Femur (tissue), 1 donor: ENCODE results near the gene PRKRA.
A peak's percentile ranks its signal among the peaks of the same experiment; 100 is the strongest.
"Not testable (repeated sequence)": the region's sequence is repeated elsewhere in the genome, so short reads cannot be mapped to it uniquely, and the experiment has no call there.

Source experiments
- DNase-seq: peaks from one replicate; pipeline ENCODE4 v3.0.0-alpha.2; 2017

The PRKRA gene

DNA sequence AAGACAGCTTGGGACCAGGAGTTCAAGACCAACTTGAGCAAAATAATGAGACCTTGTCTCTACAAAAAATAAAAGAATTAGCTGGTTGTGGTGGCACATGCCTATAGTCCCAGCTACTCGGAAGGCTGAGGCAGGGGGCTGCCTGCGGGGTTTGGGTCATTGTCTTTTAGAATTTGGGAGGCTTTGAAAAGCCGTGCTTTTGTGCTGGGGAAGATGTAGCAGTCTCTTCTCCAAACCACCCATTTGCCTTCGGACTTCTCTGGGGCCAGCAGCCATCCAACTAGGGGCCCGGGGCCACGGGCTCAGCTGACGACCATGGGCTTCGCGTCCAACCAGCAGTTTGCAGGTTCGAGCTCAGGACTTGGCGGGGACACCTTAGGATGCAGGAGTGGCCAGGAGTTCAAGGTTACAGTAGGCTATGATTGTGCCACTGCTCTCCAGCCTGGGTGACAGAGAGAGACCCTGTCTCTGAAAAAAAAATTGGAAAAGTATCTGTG is 6.5 kb upstream of the PRKRA start:
- no peak for DNase-seq

DNA sequence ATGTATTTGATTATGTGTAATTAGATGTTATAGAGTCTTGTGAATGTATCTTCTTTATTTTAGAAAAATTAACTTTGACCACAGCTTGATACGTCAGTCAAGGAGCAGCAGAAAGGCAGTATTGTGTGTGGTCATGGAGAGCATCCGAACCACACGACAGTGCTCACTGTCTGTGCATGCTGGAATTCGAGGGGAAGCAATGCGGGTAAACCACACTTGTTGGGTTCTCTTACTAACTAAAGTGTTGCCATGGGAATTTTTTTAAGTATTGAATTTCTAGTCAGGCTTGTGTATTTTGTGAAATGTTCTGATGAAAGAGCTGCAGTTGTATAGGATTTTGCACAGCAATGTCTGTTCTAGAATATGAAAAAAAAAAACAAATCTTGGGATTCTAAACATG is 5.0 kb upstream of the PRKRA start:
- DNase-seq: peak; percentile 36

- DNase-seq: no peak
These were observed 1.9 kb upstream of the PRKRA start for GRCh38 chr2:178452870-178453269.

DNA sequence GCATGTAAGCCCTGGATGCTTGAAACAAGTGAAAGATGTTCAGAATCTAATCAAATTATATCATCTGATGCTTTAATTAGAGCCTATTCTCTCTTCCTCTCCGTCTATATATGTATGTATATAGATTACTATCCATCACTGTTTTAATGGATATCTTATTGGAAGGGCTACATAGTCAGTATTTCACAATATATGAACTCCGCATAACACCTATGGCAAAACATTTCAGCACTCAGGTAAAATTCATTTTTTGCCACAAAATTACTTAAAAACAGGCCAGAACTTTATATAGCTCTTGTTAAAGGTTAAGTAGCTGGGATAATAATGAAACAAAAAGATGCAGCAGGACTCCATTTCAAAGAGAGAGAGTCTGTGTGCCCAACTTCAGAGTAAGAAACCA is 1.4 kb upstream of the PRKRA start:
- DNase-seq: no peak

GRCh38 chr2:178450524-178450773 is 526 bp downstream of the PRKRA start:
- no peak for DNase-seq

DNA sequence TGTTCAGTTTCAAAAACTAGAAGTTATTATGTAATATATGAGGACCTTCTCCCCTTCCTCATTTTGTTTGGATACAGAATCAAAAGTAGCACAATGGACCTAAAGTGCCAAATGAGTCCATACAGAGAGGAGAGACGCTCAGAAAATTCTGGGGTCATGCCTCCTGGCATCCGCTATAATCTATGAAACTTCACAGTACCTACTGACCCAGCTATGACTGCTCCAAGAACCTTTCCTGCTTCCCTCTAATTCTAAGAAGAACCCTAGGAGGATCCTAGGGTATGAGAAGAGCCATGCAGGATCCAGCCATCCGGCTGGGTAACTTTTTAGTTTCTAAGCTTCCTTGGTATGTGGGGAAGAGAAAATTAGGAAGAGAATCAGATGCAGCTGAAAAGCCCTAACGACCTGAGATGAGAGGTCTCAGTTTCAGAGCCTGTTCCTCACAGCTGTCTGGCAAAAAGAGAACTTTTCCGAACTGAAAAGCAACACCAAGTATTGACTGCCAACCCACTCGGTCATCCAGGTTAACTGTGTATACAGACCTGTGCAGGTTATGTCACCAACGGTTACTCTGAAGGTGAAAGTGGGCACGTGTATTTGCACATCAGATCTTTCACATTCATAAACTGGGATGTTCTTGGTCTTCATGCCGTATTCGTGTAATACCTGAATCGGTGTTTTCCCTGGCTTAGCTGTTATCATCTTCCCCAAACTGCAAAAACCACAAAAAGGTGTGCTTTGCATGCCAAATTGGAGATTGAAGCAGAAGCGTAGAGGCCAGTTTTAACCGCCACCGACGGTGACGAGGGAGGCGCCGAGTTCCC is 1.1 kb downstream of the PRKRA start:
- peak; percentile 34 for DNase-seq

- DNase-seq: no peak
These were observed 1.9 kb downstream of the PRKRA start for GRCh38 chr2:178448968-178449661.

- no peak for DNase-seq
These were observed 9.5 kb downstream of the PRKRA start for GRCh38 chr2:178441426-178441825.

GRCh38 chr2:178436662-178437061 is 14.3 kb downstream of the PRKRA start:
- DNase-seq: no peak

- no peak for DNase-seq
These were observed 21.6 kb downstream of the PRKRA start for GRCh38 chr2:178429336-178429735.

- DNase-seq: no peak
These were observed 22.6 kb downstream of the PRKRA start for GRCh38 chr2:178428396-178428806.

DNA sequence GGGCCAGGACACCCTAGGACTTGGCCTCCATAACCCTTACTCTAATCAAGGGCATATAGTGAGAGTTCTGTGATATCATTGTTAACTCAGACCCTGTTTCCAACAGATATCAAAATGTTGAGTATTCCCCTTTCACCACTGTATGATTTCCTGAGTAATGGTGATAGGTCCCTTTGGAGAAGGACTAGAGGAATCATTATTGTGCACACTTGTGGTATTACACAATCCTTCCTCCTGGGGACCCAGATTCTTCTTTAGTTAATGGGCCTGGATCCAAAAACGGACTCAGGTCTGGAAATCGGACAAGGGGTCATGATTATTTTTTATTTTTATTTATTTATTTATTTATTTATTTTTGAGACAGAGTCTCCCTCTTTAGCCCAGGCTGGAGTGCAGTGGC is 23.5 kb downstream of the PRKRA start:
- DNase-seq: no peak

- DNase-seq: no peak
These were observed 24.6 kb downstream of the PRKRA start for GRCh38 chr2:178426388-178426787.

DNA sequence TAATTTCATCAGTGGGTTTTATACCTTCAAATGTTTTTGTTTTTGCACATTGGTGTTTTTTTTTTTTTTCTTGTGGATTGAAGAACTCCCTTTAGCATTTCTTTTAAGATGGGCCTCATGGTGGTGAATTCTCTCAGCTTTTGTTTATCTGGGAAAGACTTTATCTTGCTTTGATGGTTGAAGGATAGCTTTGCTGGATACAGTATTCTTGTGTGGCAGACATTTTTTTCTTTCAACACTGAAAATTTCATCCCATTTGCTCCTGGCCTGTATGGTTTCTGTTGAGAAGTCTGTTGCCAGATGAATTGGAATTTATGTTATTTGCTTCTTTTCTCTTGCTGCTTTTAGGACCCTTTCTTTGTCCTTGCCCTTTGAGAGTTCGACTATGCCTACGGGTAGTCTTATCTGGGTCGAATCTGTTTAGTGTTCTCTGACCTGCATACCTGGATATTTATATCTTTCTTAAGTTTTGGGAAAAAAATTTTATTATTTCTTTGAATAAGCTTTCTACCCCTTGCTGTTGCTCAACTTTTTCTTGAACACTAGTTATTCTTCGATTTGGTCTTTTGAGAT is 25.6 kb downstream of the PRKRA start:
- DNase-seq: no peak

GRCh38 chr2:178423746-178424145 is 27.2 kb downstream of the PRKRA start:
- DNase-seq: not testable (repeated sequence)

DNA sequence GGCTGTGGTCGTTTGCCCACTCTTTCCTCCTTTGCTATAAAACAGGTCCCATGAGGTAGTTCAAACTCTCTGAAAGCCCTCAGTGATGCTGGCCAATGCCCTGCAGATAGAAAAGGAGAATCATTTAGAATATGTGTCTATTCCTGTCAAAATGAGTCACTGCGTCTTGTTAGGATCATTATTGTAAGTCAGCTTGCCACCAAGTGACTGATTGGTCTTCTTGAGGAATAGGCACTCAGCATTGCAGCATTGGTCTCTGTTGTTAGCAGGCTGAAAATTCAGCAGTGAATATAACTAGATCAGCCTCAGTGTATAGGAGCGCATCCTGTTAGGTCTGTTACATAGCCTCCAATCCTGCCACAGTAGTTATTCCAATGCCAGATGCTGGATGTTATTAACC is 28.9 kb downstream of the PRKRA start:
- no peak for DNase-seq

DNA sequence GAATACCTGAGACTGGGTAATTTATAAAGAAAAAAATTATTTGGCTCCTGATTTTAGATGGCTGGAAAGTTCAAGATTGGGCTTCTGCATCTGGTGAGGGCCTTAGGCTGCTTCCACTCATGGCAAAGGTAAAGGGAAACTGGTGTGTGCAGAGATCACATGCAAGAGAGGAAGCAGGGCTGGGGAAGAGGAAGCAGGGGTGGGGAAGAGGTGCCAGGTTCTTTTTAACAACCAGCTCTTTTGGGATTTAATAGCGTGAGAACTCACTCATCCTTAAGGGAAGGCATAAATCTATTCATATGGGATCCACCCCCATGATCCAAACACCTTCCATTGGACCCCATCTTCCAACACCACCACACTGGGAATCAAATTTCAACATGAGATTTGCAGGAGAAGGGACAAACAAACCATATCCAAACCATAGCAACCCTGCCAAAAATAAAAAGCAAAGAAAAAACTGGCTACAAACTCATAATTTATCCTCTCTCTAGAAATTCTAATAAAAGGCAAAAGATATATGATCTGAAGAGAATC is 30.4 kb downstream of the PRKRA start:
- no peak for DNase-seq

DNA sequence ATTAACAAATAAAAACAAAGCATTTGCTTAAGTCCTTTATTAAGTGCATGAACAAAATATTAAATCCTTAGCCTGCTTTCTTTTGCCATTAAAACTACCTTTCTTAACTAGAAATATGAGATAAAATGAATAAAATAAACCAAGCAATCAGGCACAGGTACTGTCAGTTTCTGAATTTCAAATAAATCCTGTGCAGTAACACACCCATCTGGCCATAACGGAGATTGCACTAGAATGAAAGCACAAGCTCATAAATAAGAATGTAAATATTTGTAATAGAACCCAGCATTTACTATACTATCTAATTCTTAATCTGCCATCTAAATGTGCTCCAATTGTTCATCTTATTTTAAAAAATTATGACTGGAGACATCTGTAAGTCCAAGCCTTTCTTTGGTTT is 31.9 kb downstream of the PRKRA start:
- no peak for DNase-seq

- DNase-seq: no peak
These were observed 32.5 kb downstream of the PRKRA start for GRCh38 chr2:178418426-178418825.

- no peak for DNase-seq
These were observed 33.1 kb downstream of the PRKRA start for GRCh38 chr2:178417916-178418315.

GRCh38 chr2:178415979-178416378 is 35.0 kb downstream of the PRKRA start:
- no peak for DNase-seq

GRCh38 chr2:178414266-178415247 is 36.4 kb downstream of the PRKRA start:
- DNase-seq: peak; percentile 94
